Fibroblast of skin of back (primary cell): Measurements from ENCODE around the gene SYN1.

Experiments
- DNase-seq: peaks from one replicate; pipeline ENCODE4 v3.0.0-alpha.2; 2013

The SYN1 gene

GRCh38 chrX:47523297-47523696 is 96.4 kb downstream of the SYN1 start:
- peak; percentile 64 for DNase-seq
